Daoy (cell line): ENCODE data around the gene KCNS1. TPM values are rescaled to one million over a fixed set of nuclear protein-coding genes. Genes with fewer than 3 reads are reported as not detected.

ENCODE experiments used
- DNase-seq: peaks from one replicate; pipeline ENCODE4 v3.0.0-alpha.2; 2015; ENCODE audit warnings: low read depth
- total RNA-seq: library from RNA; depleted of rRNA; stranded (reverse); fragments of >200 nt; shearing (Covaris generic); gene quantifications from 2 replicates; pipeline ENCODE4 v1.2.3, GENCODE V29; 2014; rRNA removed

The KCNS1 gene
- total RNA-seq, 1 experiment from 2014 or later: not detected

GRCh38 chr20:45051204-45052060 lies 49.5 kb downstream of the KCNS1 start:
- DNase-seq: no peak

GRCh38 chr20:45049904-45050471 lies 50.9 kb downstream of the KCNS1 start:
- DNase-seq: no peak

GRCh38 chr20:45049438-45049837 lies 51.5 kb downstream of the KCNS1 start:
- no peak for DNase-seq

DNA sequence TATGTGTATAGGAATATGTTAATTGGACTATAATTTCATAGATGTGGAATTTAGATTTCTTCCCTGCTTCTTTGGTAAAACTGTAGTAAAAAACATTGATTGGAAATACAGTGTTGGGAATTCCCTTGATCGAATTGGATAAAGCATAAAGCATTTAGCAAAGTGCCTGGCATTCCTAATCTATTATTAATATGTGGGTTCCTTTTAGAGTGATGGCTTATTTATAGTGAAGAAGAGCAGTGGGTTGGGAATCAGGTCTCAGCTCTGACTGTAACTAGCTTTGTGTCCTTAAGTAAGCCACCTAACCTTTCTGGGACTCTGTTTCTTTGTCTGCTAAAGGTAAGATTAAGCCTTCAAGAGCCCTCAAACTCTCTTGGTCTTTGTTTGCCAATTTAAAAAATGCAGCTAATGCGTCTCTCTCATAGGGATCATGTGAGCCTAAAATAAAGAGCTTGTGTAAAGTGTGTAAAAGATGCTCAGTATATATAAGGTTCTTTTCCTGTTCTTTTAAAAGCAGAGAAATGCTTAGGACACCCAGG lies 53.3 kb downstream of the KCNS1 start:
- no peak for DNase-seq

DNA sequence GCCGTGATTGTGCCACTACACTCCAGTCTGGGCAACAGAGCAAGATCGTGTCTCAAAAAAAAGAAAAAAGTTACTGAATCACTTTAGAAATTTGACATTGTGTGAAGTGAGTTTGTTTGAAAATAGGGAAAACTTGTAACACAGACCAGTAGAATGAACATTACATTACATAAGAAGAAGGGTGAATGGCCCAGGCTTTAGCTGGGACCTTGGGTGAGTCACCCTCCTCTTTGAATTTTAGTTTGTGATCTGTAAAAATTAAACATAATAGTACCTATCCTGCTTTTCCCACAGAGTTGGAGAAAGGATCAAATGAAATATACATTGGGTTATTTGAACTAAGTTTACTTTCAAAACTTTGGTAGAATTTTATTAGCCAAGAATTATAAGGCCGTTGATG lies 56.3 kb downstream of the KCNS1 start:
- DNase-seq: no peak

- DNase-seq: peak; percentile 61
These were observed 56.8 kb downstream of the KCNS1 start for GRCh38 chr20:45044084-45044573.

DNA sequence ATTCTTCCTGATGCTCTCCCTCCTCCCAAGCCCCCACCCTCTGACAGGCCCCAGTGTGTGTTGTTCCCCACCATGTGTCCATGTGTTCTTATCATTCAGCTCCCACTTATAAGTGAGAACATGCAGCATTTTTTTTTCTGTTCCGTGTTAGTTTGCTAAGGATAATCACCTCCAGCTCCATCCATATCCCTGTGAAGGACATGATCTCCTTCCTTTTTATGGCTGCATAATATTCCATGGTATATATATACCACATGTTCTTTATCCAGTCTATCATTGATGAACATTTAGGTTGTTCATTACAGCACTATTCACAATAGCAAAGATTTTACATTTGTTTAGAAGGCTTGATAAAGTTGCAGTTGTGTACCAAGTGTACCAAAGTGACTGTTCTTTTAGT lies 57.9 kb downstream of the KCNS1 start:
- DNase-seq: no peak

Other genes with a start within 250 kb of the KCNS1 start
- 58.3 and 62.8 TPM in 2 replicates for gene YWHAB, start 215.4 kb downstream of the KCNS1 start, total RNA-seq
- 1.2 and 2.9 TPM in 2 replicates for gene PABPC1L, start 191.1 kb downstream of the KCNS1 start, total RNA-seq
- gene TOMM34, start 140.7 kb downstream of the KCNS1 start, total RNA-seq: 77.5 and 87.9 TPM in 2 replicates
- 20.8 and 25.0 TPM in 2 replicates for gene STK4, start 134.6 kb downstream of the KCNS1 start, total RNA-seq
- gene WFDC5, start 14.0 kb upstream of the KCNS1 start, total RNA-seq: not detected in 2 replicates
- gene WFDC12, start 23.3 kb upstream of the KCNS1 start, total RNA-seq: not detected in 2 replicates
- gene PI3, start 73.8 kb upstream of the KCNS1 start, total RNA-seq: not detected in 2 replicates
- not detected in 2 replicates for gene SEMG1, start 105.9 kb upstream of the KCNS1 start, total RNA-seq
- gene SEMG2, start 120.2 kb upstream of the KCNS1 start, total RNA-seq: not detected in 2 replicates
- not detected in 2 replicates for gene SLPI, start 153.4 kb upstream of the KCNS1 start, total RNA-seq
- not detected in 2 replicates for gene RBPJL, start 205.7 kb upstream of the KCNS1 start, total RNA-seq
- not detected in 2 replicates for gene MATN4, start 207.2 kb upstream of the KCNS1 start, total RNA-seq
- 136 and 143 TPM in 2 replicates for gene SDC4, start 247.3 kb upstream of the KCNS1 start, total RNA-seq